SK-N-SH treated with all-trans-retinoic acid at 6 μM for 48 hours (cell line): ENCODE measurements around the gene EOLA1.

Experiments used
- ATAC-seq: fragments of 200-7000 bp; cut with Tn5 transposase; 3 replicates; pipeline ENCODE4 v1.9.1; 2020; ENCODE audit warnings: mild to moderate bottlenecking, moderate library complexity
- ARNTL ChIP-seq: fragments of 450-650 bp; formaldehyde crosslinking; IDR thresholded peaks from 2 replicates; pipeline ENCODE4 v1.5.0; 2020; ENCODE audit warnings: low read depth, mild to moderate bottlenecking, moderate library complexity, borderline replicate concordance
- BACH2 ChIP-seq: fragments of 250-450 bp; sonication (Bioruptor Pico); IDR thresholded peaks from 2 replicates; pipeline ENCODE4 v1.9.0; 2021; ENCODE audit warnings: mild to moderate bottlenecking, borderline replicate concordance
- CREB5 ChIP-seq: fragments of 250-450 bp; sonication (Bioruptor Pico); IDR thresholded peaks from 2 replicates; pipeline ENCODE4 v1.5.1; 2020; ENCODE audit warnings: low read depth, mild to moderate bottlenecking, moderate library complexity
- CSDC2 ChIP-seq: fragments of 250-450 bp; sonication (Bioruptor Pico); IDR thresholded peaks from 2 replicates; pipeline ENCODE4 v1.5.0; 2020; ENCODE audit warnings: mild to moderate bottlenecking, moderate library complexity
- CSRNP3 ChIP-seq: fragments of 250-450 bp; sonication (Bioruptor Pico); IDR thresholded peaks from 2 replicates; pipeline ENCODE4 v1.5.1; 2021; ENCODE audit warnings: mild to moderate bottlenecking, moderate library complexity
- ESRRG ChIP-seq: fragments of 250-450 bp; sonication (Bioruptor Pico); IDR thresholded peaks from 2 replicates; pipeline ENCODE4 v1.6.1; 2021; ENCODE audit warnings: mild to moderate bottlenecking
- GLIS3 ChIP-seq: fragments of 250-450 bp; sonication (Bioruptor Pico); IDR thresholded peaks from 2 replicates; pipeline ENCODE4 v1.5.0; 2020; ENCODE audit warnings: mild to moderate bottlenecking, moderate library complexity
- ISL1 ChIP-seq: fragments of 250-450 bp; sonication (Bioruptor Pico); IDR thresholded peaks from 2 replicates; pipeline ENCODE4 v2.1.2; 2022; ENCODE audit warnings: mild to moderate bottlenecking, moderate library complexity
- OSR1 ChIP-seq: fragments of 250-450 bp; sonication (Bioruptor Pico); IDR thresholded peaks from 2 replicates; pipeline ENCODE4 v1.8.0; 2022; ENCODE audit warnings: moderate library complexity, mild to moderate bottlenecking, inconsistent platforms
- PATZ1 ChIP-seq: fragments of 250-450 bp; sonication (Bioruptor Pico); IDR thresholded peaks from 2 replicates; pipeline ENCODE4 v1.8.0; 2020; ENCODE audit warnings: mild to moderate bottlenecking, moderate library complexity, borderline replicate concordance
- POU6F1 ChIP-seq: fragments of 250-450 bp; sonication (Bioruptor Pico); IDR thresholded peaks from 2 replicates; pipeline ENCODE4 v1.8.0; 2021; ENCODE audit warnings: low read depth, mild to moderate bottlenecking, moderate library complexity, borderline replicate concordance
- PPARA ChIP-seq: fragments of 250-450 bp; sonication (Bioruptor Pico); IDR thresholded peaks from 2 replicates; pipeline ENCODE4 v1.5.0; 2020; ENCODE audit warnings: mild to moderate bottlenecking, borderline replicate concordance
- RARB ChIP-seq: fragments of 250-450 bp; sonication (Bioruptor Pico); IDR thresholded peaks from 2 replicates; pipeline ENCODE4 v1.8.0; 2021; ENCODE audit warnings: mild to moderate bottlenecking, moderate library complexity
- SNAI2 ChIP-seq: fragments of 250-450 bp; sonication (Bioruptor Pico); IDR thresholded peaks from 2 replicates; pipeline ENCODE4 v1.5.0; 2020; ENCODE audit warnings: mild to moderate bottlenecking, moderate library complexity
- TOX ChIP-seq: fragments of 250-450 bp; sonication (Bioruptor Pico); IDR thresholded peaks from 2 replicates; pipeline ENCODE4 v1.8.0; 2021; ENCODE audit warnings: mild to moderate bottlenecking, moderate library complexity, borderline replicate concordance
- TSHZ2 ChIP-seq: fragments of 250-450 bp; sonication (Bioruptor Pico); IDR thresholded peaks from 2 replicates; pipeline ENCODE4 v1.5.0; 2020; ENCODE audit warnings: mild to moderate bottlenecking, moderate library complexity
- ZC3H10 ChIP-seq: fragments of 250-450 bp; sonication (Bioruptor Pico); IDR thresholded peaks from 2 replicates; pipeline ENCODE4 v1.5.1; 2021; ENCODE audit warnings: mild to moderate bottlenecking, moderate library complexity
- ZFP3 ChIP-seq: fragments of 250-450 bp; sonication (Bioruptor Pico); IDR thresholded peaks from 2 replicates; pipeline ENCODE4 v1.5.0; 2020; ENCODE audit warnings: mild to moderate bottlenecking, moderate library complexity
- ZFP30 ChIP-seq: fragments of 450-650 bp; formaldehyde crosslinking; IDR thresholded peaks from 2 replicates; pipeline ENCODE4 v1.5.0; 2022; ENCODE audit warnings: mild to moderate bottlenecking, moderate library complexity
- ZNF565 ChIP-seq: fragments of 450-650 bp; formaldehyde crosslinking; conservative IDR thresholded peaks from 2 replicates; pipeline ENCODE4 v1.5.0; 2020; ENCODE audit warnings: low read depth, mild to moderate bottlenecking, moderate library complexity
- ZNF70 ChIP-seq: fragments of 450-650 bp; formaldehyde crosslinking; IDR thresholded peaks from 2 replicates; pipeline ENCODE4 v1.5.0; 2020; ENCODE audit warnings: mild to moderate bottlenecking, moderate library complexity
- ZNF8 ChIP-seq: fragments of 450-650 bp; formaldehyde crosslinking; IDR thresholded peaks from 2 replicates; pipeline ENCODE4 v1.5.0; 2020; ENCODE audit warnings: mild to moderate bottlenecking, moderate library complexity

Gene EOLA1

GRCh38 chrX:149504226-149504914 is 36.4 kb upstream of the EOLA1 start (continued):
- TF ChIP-seq TSHZ2 (CRISPR knock-in tag) (no peak), ZFP3 (no peak), RARB (CRISPR knock-in tag) (no peak), CSDC2 (no peak), PATZ1 (CRISPR knock-in tag) (no peak), ZNF565 (CRISPR knock-in tag) (no peak)

GRCh38 chrX:149504915-149505651 is 35.7 kb upstream of the EOLA1 start, which contains the start of gene IDS:
Gene IDS (minus strand): TSS chrX:149505306. CDS start chrX:149505137, 169 bp downstream.
- no peak for TF ChIP-seq PATZ1 (CRISPR knock-in tag)
- no peak for TF ChIP-seq ZFP30 (CRISPR knock-in tag)
- no peak for TF ChIP-seq GLIS3 (CRISPR knock-in tag)
- TF ChIP-seq CSDC2 = no peak
- TF ChIP-seq CREB5 (CRISPR knock-in tag) = no peak
- no peak for TF ChIP-seq ISL1 (CRISPR knock-in tag)
- TF ChIP-seq PPARA = no peak
- no peak for TF ChIP-seq SNAI2 (CRISPR knock-in tag)
- no peak for TF ChIP-seq ESRRG (CRISPR knock-in tag)
- no peak for TF ChIP-seq BACH2 (CRISPR knock-in tag)
- TF ChIP-seq ARNTL (CRISPR knock-in tag) = no peak
- TF ChIP-seq ZNF8 (CRISPR knock-in tag) = no peak
- no peak for TF ChIP-seq OSR1 (CRISPR knock-in tag)
- TF ChIP-seq RARB (CRISPR knock-in tag) = no peak
- no peak for TF ChIP-seq POU6F1 (CRISPR knock-in tag)
- TF ChIP-seq ZNF565 (CRISPR knock-in tag) = no peak
- ATAC-seq = peak; percentile 86

GRCh38 chrX:149505671-149506070 is 35.1 kb upstream of the EOLA1 start:
- no peak for ATAC-seq
- no peak for TF ChIP-seq ZC3H10 (CRISPR knock-in tag)
- no peak for TF ChIP-seq ZNF565 (CRISPR knock-in tag)
- TF ChIP-seq ESRRG (CRISPR knock-in tag) = no peak
- TF ChIP-seq ZFP30 (CRISPR knock-in tag) = no peak
- TF ChIP-seq ZNF8 (CRISPR knock-in tag) = no peak
- no peak for TF ChIP-seq RARB (CRISPR knock-in tag)
- no peak for TF ChIP-seq ISL1 (CRISPR knock-in tag)
- no peak for TF ChIP-seq TSHZ2 (CRISPR knock-in tag)
- no peak for TF ChIP-seq TOX (CRISPR knock-in tag)
- no peak for TF ChIP-seq BACH2 (CRISPR knock-in tag)
- TF ChIP-seq CSRNP3 (CRISPR knock-in tag) = no peak
- no peak for TF ChIP-seq ZFP3
- no peak for TF ChIP-seq PPARA
- no peak for TF ChIP-seq ZNF70
